ENCODE data around the gene HOXC4. TPM values are rescaled to one million over a fixed set of nuclear protein-coding genes. Genes with fewer than 3 reads are reported as not detected.

Gene HOXC4
- total and polyA plus RNA-seq, 2 donors (not counting 3 experiments of a cell fraction or from before 2014, with no cell fraction given) = 0.06 to 0.58 TPM

GRCh38 chr12:54004063-54004840, 49.4 kb upstream of the HOXC4 start:
- no peaks in the 10 kb centered on the region for H4K20me1 ChIP-seq (replicated peaks; ENCODE audit: control insufficient read depth, extremely low read depth, insufficient read depth, low read length)
- H3K79me2 ChIP-seq (ENCODE audit: control insufficient read depth, insufficient read depth, low read length) = no peaks in the 10 kb centered on the region
- no peak overlapping the region for H3K4me3 ChIP-seq (replicated peaks in 1 of 3; ENCODE audit: insufficient read depth in 1 of 3, low read depth in 1 of 3, low read length in 3 of 3)
- ChIA-PET CTCF (interaction anchor here (6.7 to 17.0 kb wide), 2 partner anchors 192 to 204 kb away, joined by 235 to 616 read pairs; partner anchors contain the start of gene SMUG1), POLR2A (no interaction called here)
- H3K27ac ChIP-seq (ENCODE audit: insufficient read depth, low read depth, low read length) = no peak overlapping the region
- H2AFZ ChIP-seq (ENCODE audit: low read depth, low read length) = no peak overlapping the region
- no peaks in the 10 kb centered on the region for H3K4me1 ChIP-seq (ENCODE audit: control insufficient read depth, extremely low read depth, insufficient read depth, low read length)
- no peaks in the 10 kb centered on the region for H3K9me3 ChIP-seq (replicated peaks; ENCODE audit: control insufficient read depth, insufficient read depth, low read length)
- no TSS peak for BruUV-seq (replicated peaks)
- dilution Hi-C loops (cut with MboI; ENCODE audit: extremely low pct_ligation_motif_present, low sequenced_read_pairs) = no loop called here
- H3K27me3 ChIP-seq (ENCODE audit: control insufficient read depth in 2 of 2, insufficient read depth in 2 of 2, low read length in 2 of 2) = peaks cover 74 to 89% of the 10 kb centered on the region in 2 experiments
- intact Hi-C loops (cut with micrococcal nuclease) = loop anchor here (10.0 kb wide), 1 partner anchor 361 kb away; the partner anchor contains the start of gene GPR84
- H3K4me2 ChIP-seq (ENCODE audit: insufficient read depth, low read length) = no peak overlapping the region
- H3K9ac ChIP-seq (replicated peaks; ENCODE audit: extremely low read depth, insufficient read depth, low read length) = no peak overlapping the region
- TF ChIP-seq JUN (IDR thresholded peaks at IDR 0.05; ENCODE audit: borderline replicate concordance, insufficient read depth, insufficient read length, low read depth) (no peak), POLR2A (IDR thresholded peaks at IDR 0.05; ENCODE audit: low read depth, low read length) (no peak), EZH2 (IDR thresholded peaks at IDR 0.05; ENCODE audit: borderline replicate concordance, low read depth, low read length, severe bottlenecking) (no peak), GATA2 (IDR thresholded peaks at IDR 0.05; ENCODE audit: insufficient read depth, insufficient read length, low read depth, low read length) (no peak), POLR2AphosphoS5 (IDR thresholded peaks at IDR 0.05; ENCODE audit: insufficient read depth, low read depth, low read length) (no peak), MYC (IDR thresholded peaks at IDR 0.05; ENCODE audit: low read depth, low read length) (no peak), FOS (IDR thresholded peaks at IDR 0.05; ENCODE audit: borderline replicate concordance, insufficient read depth, low read length) (no peak)
- TF ChIP-seq, protein P1, sequence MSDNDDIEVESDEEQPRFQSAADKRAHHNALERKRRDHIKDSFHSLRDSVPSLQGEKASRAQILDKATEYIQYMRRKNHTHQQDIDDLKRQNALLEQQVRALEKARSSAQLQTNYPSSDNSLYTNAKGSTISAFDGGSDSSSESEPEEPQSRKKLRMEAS (IDR thresholded peaks at IDR 0.05; ENCODE audit: insufficient read depth, insufficient read length) = no peak
- TF ChIP-seq, protein P2, sequence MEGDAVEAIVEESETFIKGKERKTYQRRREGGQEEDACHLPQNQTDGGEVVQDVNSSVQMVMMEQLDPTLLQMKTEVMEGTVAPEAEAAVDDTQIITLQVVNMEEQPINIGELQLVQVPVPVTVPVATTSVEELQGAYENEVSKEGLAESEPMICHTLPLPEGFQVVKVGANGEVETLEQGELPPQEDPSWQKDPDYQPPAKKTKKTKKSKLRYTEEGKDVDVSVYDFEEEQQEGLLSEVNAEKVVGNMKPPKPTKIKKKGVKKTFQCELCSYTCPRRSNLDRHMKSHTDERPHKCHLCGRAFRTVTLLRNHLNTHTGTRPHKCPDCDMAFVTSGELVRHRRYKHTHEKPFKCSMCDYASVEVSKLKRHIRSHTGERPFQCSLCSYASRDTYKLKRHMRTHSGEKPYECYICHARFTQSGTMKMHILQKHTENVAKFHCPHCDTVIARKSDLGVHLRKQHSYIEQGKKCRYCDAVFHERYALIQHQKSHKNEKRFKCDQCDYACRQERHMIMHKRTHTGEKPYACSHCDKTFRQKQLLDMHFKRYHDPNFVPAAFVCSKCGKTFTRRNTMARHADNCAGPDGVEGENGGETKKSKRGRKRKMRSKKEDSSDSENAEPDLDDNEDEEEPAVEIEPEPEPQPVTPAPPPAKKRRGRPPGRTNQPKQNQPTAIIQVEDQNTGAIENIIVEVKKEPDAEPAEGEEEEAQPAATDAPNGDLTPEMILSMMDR (IDR thresholded peaks at IDR 0.05; ENCODE audit: extremely low read depth in 1 of 2, insufficient read depth in 1 of 2, low read depth in 1 of 2, low read length in 2 of 2) = no peak
- H3K9me1 ChIP-seq (replicated peaks; ENCODE audit: control insufficient read depth, extremely low read depth, insufficient read depth, low read length) = no peaks in the 10 kb centered on the region
- FAIRE-seq (no peak), DNase-seq (ENCODE audit: low read depth, low spot score) (no peak)
- no peaks in the 10 kb centered on the region for H3K36me3 ChIP-seq (ENCODE audit: control insufficient read depth in 2 of 2, extremely low read depth in 1 of 2, insufficient read depth in 2 of 2, low read length in 2 of 2)
